ENCODE measurements around the gene CRYL1. TPM values are rescaled to one million over a fixed set of nuclear protein-coding genes. Genes with fewer than 3 reads are reported as not detected.

Gene CRYL1
- total and polyA plus RNA-seq, 2 donors (not counting 1 experiment from before 2014, with no cell fraction given), result 6.5 to 15.1 TPM

DNA sequence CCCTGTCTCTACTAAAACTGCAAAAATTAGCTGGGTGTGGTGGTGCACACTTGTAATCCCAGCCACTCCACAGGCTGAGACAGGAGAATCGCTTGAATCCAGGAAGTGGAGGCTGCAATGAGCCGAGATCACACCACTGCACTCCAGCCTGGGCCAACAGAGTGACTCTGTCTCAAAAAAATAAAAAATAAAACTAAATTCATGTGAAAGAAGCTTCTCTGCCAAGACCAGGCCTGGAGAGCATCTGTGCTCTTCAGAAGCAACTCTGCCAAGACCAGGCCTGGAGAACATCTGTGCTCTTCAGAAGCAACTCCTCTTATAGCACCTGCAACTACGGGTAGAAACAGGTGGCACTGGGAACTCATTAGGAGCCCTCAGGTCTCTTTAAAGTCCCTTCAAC is 37.7 kb downstream of the CRYL1 start:
- Histone ChIP-seq H3K4me1 (ENCODE audit: control insufficient read depth in 2 of 2, insufficient read depth in 2 of 2, low read length in 2 of 2) (no peaks in the 10 kb centered on the region), H3K27me3 (replicated peaks in 1 of 4; ENCODE audit: control extremely low read depth in 1 of 4, control insufficient read depth in 3 of 4, insufficient read depth in 4 of 4, low read length in 3 of 4) (no peaks in the 10 kb centered on the region), H3K36me3 (replicated peaks in 1 of 2; ENCODE audit: control extremely low read depth in 1 of 2, control insufficient read depth in 1 of 2, extremely low read depth in 1 of 2, insufficient read depth in 2 of 2, low read length in 1 of 2) (no peaks in the 10 kb centered on the region), H3K9me3 (ENCODE audit: control extremely low read depth in 1 of 3, control insufficient read depth in 2 of 3, insufficient read depth in 1 of 3, low read length in 2 of 3) (peaks cover 0 to 1% (median 0%) of the 10 kb centered on the region in 3 donors), H3K4me3 (ENCODE audit: control extremely low read depth in 1 of 5, extremely low read depth in 1 of 5, insufficient read depth in 1 of 5, low read depth in 2 of 5, low read length in 4 of 5) (no peak overlapping the region), H3K27ac (ENCODE audit: low read length in 2 of 2) (no peak overlapping the region), H3K4me2 (replicated peaks; ENCODE audit: low read depth, low read length, poor library complexity, severe bottlenecking) (no peak overlapping the region), H3K9ac (ENCODE audit: low read length) (no peak overlapping the region), H4K20me1 (ENCODE audit: control insufficient read depth, insufficient read depth, low read length, poor library complexity, severe bottlenecking) (no peaks in the 10 kb centered on the region), H2AFZ (ENCODE audit: insufficient read depth, low read depth, low read length, poor library complexity, severe bottlenecking) (no peak overlapping the region), H3K79me2 (ENCODE audit: control insufficient read depth, insufficient read depth, low read length) (no peaks in the 10 kb centered on the region)
- WGBS (ENCODE audit: insufficient coverage), result 100% methylated on average over 2 of the region's 3 CpGs
- CTCF ChIA-PET, result interaction anchor here (9.3 kb wide), 1 partner anchor 339 kb away, joined by 153 read pairs; no protein-coding TSS in a partner anchor
- no peak overlapping the region for H3K27ac Mint-ChIP-seq
- POLR2A ChIA-PET, result no interaction called here
- DNase-seq, result no peak
- intact Hi-C loops (cut with micrococcal nuclease), result no loop called here
- no peaks in the 10 kb centered on the region for H3K27me3 Mint-ChIP-seq
- H3K4me3 Mint-ChIP-seq, result no peak overlapping the region
- H3K9me3 Mint-ChIP-seq (ENCODE audit: insufficient read depth), result no peaks in the 10 kb centered on the region
- TF ChIP-seq EZH2 (IDR thresholded peaks at IDR 0.05; ENCODE audit: borderline replicate concordance, insufficient read depth, low read depth, low read length, poor library complexity, severe bottlenecking), result no peak
- TF ChIP-seq, protein P1, sequence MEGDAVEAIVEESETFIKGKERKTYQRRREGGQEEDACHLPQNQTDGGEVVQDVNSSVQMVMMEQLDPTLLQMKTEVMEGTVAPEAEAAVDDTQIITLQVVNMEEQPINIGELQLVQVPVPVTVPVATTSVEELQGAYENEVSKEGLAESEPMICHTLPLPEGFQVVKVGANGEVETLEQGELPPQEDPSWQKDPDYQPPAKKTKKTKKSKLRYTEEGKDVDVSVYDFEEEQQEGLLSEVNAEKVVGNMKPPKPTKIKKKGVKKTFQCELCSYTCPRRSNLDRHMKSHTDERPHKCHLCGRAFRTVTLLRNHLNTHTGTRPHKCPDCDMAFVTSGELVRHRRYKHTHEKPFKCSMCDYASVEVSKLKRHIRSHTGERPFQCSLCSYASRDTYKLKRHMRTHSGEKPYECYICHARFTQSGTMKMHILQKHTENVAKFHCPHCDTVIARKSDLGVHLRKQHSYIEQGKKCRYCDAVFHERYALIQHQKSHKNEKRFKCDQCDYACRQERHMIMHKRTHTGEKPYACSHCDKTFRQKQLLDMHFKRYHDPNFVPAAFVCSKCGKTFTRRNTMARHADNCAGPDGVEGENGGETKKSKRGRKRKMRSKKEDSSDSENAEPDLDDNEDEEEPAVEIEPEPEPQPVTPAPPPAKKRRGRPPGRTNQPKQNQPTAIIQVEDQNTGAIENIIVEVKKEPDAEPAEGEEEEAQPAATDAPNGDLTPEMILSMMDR (IDR thresholded peaks at IDR 0.05), result no peak
- no peaks in the 10 kb centered on the region for H3K4me1 Mint-ChIP-seq
- no peak for ATAC-seq (ENCODE audit: low read depth)

DNA sequence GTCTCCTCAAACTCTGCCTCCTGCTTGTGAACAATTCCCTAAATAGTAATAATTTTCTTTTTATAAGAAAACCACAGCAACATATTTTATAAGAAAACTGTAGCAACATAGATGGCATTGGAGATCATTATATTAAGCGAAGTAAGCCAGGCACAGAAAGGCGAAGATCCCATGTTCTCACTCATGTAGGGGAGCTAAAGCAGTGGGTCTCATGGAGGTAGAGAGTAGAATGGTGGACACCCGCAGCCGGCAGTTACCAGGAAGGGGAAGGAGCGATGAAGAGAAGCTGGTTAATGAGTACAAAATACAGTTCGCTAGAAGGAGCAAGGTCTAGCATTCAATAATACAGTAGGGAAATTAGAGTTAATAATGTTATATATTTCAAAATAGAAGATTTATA is 42.9 kb downstream of the CRYL1 start:
- no peak overlapping the region for H3K4me2 ChIP-seq (replicated peaks; ENCODE audit: low read depth, low read length, poor library complexity, severe bottlenecking)
- H3K9me3 ChIP-seq (ENCODE audit: control extremely low read depth in 1 of 3, control insufficient read depth in 2 of 3, insufficient read depth in 1 of 3, low read length in 2 of 3), result no peaks in the 10 kb centered on the region
- intact Hi-C loops (cut with micrococcal nuclease), result no loop called here
- Mint-ChIP-seq H3K4me1 (no peaks in the 10 kb centered on the region), H3K4me3 (no peak overlapping the region), H3K27me3 (no peaks in the 10 kb centered on the region), H3K9me3 (ENCODE audit: insufficient read depth) (no peaks in the 10 kb centered on the region), H3K27ac (no peak overlapping the region)
- no peaks in the 10 kb centered on the region for H3K4me1 ChIP-seq (ENCODE audit: control insufficient read depth in 2 of 2, insufficient read depth in 2 of 2, low read length in 2 of 2)
- no peaks in the 10 kb centered on the region for H3K79me2 ChIP-seq (ENCODE audit: control insufficient read depth, insufficient read depth, low read length)
- H3K27ac ChIP-seq (ENCODE audit: low read length in 2 of 2), result no peak overlapping the region
- POLR2A ChIA-PET, result no interaction called here
- H4K20me1 ChIP-seq (ENCODE audit: control insufficient read depth, insufficient read depth, low read length, poor library complexity, severe bottlenecking), result no peaks in the 10 kb centered on the region
- 98% methylated on average over 5 of the region's 6 CpGs for WGBS (ENCODE audit: insufficient coverage)
- no peak overlapping the region for H2AFZ ChIP-seq (ENCODE audit: insufficient read depth, low read depth, low read length, poor library complexity, severe bottlenecking)
- no peak for DNase-seq
- no peaks in the 10 kb centered on the region for H3K27me3 ChIP-seq (replicated peaks in 1 of 4; ENCODE audit: control extremely low read depth in 1 of 4, control insufficient read depth in 3 of 4, insufficient read depth in 4 of 4, low read length in 3 of 4)
- no peak overlapping the region for H3K9ac ChIP-seq (ENCODE audit: low read length)
- no peak overlapping the region for H3K4me3 ChIP-seq (ENCODE audit: control extremely low read depth in 1 of 5, extremely low read depth in 1 of 5, insufficient read depth in 1 of 5, low read depth in 2 of 5, low read length in 4 of 5)
- no peaks in the 10 kb centered on the region for H3K36me3 ChIP-seq (replicated peaks in 1 of 2; ENCODE audit: control extremely low read depth in 1 of 2, control insufficient read depth in 1 of 2, extremely low read depth in 1 of 2, insufficient read depth in 2 of 2, low read length in 1 of 2)
- ATAC-seq (ENCODE audit: low read depth), result no peak
- CTCF ChIA-PET, result interaction anchor here (0.6 kb wide), 1 partner anchor 14 kb away, joined by 3 read pairs; no protein-coding TSS in a partner anchor
- TF ChIP-seq EZH2 (IDR thresholded peaks at IDR 0.05; ENCODE audit: borderline replicate concordance, insufficient read depth, low read depth, low read length, poor library complexity, severe bottlenecking), result no peak
- TF ChIP-seq, protein P1 (IDR thresholded peaks at IDR 0.05), result no peak
